ENCODE results near the gene RALGAPA2.

Gene RALGAPA2

GRCh38 chr20:20442466-20442865 is 270.0 kb downstream of the RALGAPA2 start:
- H3K4me3 ChIP-seq (ENCODE audit: low read depth, low read length) = no peak overlapping the region
- no peak for DNase-seq (ENCODE audit: low read depth)
- TF ChIP-seq MAX (IDR thresholded peaks at IDR 0.05; ENCODE audit: low read depth, low read length) = no peak
- no peak for TF ChIP-seq CTCF (IDR thresholded peaks at IDR 0.05; ENCODE audit: low read depth, low read length)
- TF ChIP-seq POLR2A (IDR thresholded peaks at IDR 0.05; ENCODE audit: extremely low read depth, insufficient read length) = no peak
- TF ChIP-seq MYC (IDR thresholded peaks at IDR 0.05; ENCODE audit: low read depth, low read length) = no peak

- no peak overlapping the region for H3K4me3 ChIP-seq (ENCODE audit: low read depth, low read length)
- TF ChIP-seq CTCF (IDR thresholded peaks at IDR 0.05; ENCODE audit: low read depth, low read length) = no peak
- no peak for TF ChIP-seq MAX (IDR thresholded peaks at IDR 0.05; ENCODE audit: low read depth, low read length)
- no peak for TF ChIP-seq POLR2A (IDR thresholded peaks at IDR 0.05; ENCODE audit: extremely low read depth, insufficient read length)
- DNase-seq (ENCODE audit: low read depth) = no peak
Measured at GRCh38 chr20:20440886-20441658, 271.4 kb downstream of the RALGAPA2 start.

GRCh38 chr20:20440481-20440880 is 272.0 kb downstream of the RALGAPA2 start:
- TF ChIP-seq CTCF (IDR thresholded peaks at IDR 0.05; ENCODE audit: low read depth, low read length) (no peak), MAX (IDR thresholded peaks at IDR 0.05; ENCODE audit: low read depth, low read length) (no peak), MYC (IDR thresholded peaks at IDR 0.05; ENCODE audit: low read depth, low read length) (no peak), POLR2A (IDR thresholded peaks at IDR 0.05; ENCODE audit: extremely low read depth, insufficient read length) (no peak)
- DNase-seq (ENCODE audit: low read depth) = no peak
- H3K4me3 ChIP-seq (ENCODE audit: low read depth, low read length) = no peak overlapping the region

GRCh38 chr20:20439602-20440190 is 272.7 kb downstream of the RALGAPA2 start:
- no peak for DNase-seq (ENCODE audit: low read depth)
- TF ChIP-seq MAX (IDR thresholded peaks at IDR 0.05; ENCODE audit: low read depth, low read length) (no peak), POLR2A (IDR thresholded peaks at IDR 0.05; ENCODE audit: extremely low read depth, insufficient read length) (no peak), CTCF (IDR thresholded peaks at IDR 0.05; ENCODE audit: low read depth, low read length) (no peak), MYC (IDR thresholded peaks at IDR 0.05; ENCODE audit: low read depth, low read length) (no peak)
- no peak overlapping the region for H3K4me3 ChIP-seq (ENCODE audit: low read depth, low read length)

DNA sequence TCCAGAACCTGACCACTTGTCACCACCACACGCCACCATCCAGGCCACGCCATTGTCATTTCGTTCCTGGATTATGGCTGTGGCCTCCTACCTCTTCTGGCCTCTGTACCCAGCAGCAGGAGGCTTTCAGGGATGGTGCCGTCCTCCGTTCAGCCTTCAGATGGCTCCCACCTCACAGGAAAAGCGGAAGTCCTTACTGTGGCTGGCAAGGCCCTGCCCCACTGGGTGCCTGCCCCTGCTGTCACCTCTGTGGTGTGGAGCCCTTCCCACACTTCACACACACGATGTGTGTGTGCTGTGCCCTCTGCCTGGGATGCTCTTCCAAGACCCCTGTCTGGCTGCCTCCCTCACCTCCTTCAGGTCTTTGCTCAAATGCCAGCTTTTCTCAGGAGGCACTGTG is 275.1 kb downstream of the RALGAPA2 start:
- DNase-seq (ENCODE audit: low read depth) = no peak
- no peak for TF ChIP-seq CTCF (IDR thresholded peaks at IDR 0.05; ENCODE audit: low read depth, low read length)
- no peak for TF ChIP-seq MAX (IDR thresholded peaks at IDR 0.05; ENCODE audit: low read depth, low read length)
- no peak for TF ChIP-seq MYC (IDR thresholded peaks at IDR 0.05; ENCODE audit: low read depth, low read length)
- TF ChIP-seq POLR2A (IDR thresholded peaks at IDR 0.05; ENCODE audit: extremely low read depth, insufficient read length) = no peak
- no peak overlapping the region for H3K4me3 ChIP-seq (ENCODE audit: low read depth, low read length)
